ENCODE results near the gene TRIM43. TPM values are rescaled to one million over a fixed set of nuclear protein-coding genes. Genes with fewer than 3 reads are reported as not detected.
"Not testable (repeated sequence)": the region's sequence is repeated elsewhere in the genome, so short reads cannot be mapped to it uniquely, and the experiment has no call there.

The TRIM43 gene
- total and polyA plus RNA-seq, 7 experiments from 2014 or later = not detected

GRCh38 chr2:95602146-95602545, 10.3 kb downstream of the TRIM43 start:
- H3K27ac ChIP-seq (ENCODE audit: low read depth, low read length); H3K27ac Mint-ChIP-seq; intact Hi-C loops (cut with micrococcal nuclease); DNase-seq; CTCF ChIA-PET; H3K9me3 ChIP-seq (ENCODE audit: control insufficient read depth in 2 of 3, low read length in 3 of 3); H3K4me1 Mint-ChIP-seq; H3K27me3 Mint-ChIP-seq; H3K36me3 ChIP-seq (ENCODE audit: control insufficient read depth in 2 of 3, insufficient read depth in 3 of 3, low read length in 3 of 3); H3K4me1 ChIP-seq (ENCODE audit: control insufficient read depth in 2 of 2, insufficient read depth in 2 of 2, low read length in 2 of 2); H3K9me3 Mint-ChIP-seq; ATAC-seq; H3K4me3 Mint-ChIP-seq; POLR2A ChIA-PET; H3K36me3 Mint-ChIP-seq; H3K27me3 ChIP-seq (ENCODE audit: control insufficient read depth in 2 of 2, insufficient read depth in 2 of 2, low read length in 2 of 2); H3K4me3 ChIP-seq (ENCODE audit: low read length): not testable (repeated sequence)

GRCh38 chr2:95608356-95608755, 16.6 kb downstream of the TRIM43 start:
- H3K9me3 Mint-ChIP-seq; CTCF ChIA-PET; H3K27ac ChIP-seq (ENCODE audit: low read depth, low read length): not testable (repeated sequence)

GRCh38 chr2:95609764-95610163, 18.0 kb downstream of the TRIM43 start:
- H3K4me1 Mint-ChIP-seq; H3K27me3 Mint-ChIP-seq; H3K36me3 ChIP-seq (ENCODE audit: control insufficient read depth in 2 of 3, insufficient read depth in 3 of 3, low read length in 3 of 3); H3K9me3 ChIP-seq (ENCODE audit: control insufficient read depth in 2 of 3, low read length in 3 of 3); ATAC-seq; H3K27me3 ChIP-seq (ENCODE audit: control insufficient read depth in 2 of 2, insufficient read depth in 2 of 2, low read length in 2 of 2); H3K27ac ChIP-seq (ENCODE audit: low read depth, low read length); DNase-seq; H3K4me3 ChIP-seq (ENCODE audit: low read length); H3K27ac Mint-ChIP-seq; H3K36me3 Mint-ChIP-seq; H3K4me3 Mint-ChIP-seq; CTCF ChIA-PET; POLR2A ChIA-PET; intact Hi-C loops (cut with micrococcal nuclease); H3K9me3 Mint-ChIP-seq; H3K4me1 ChIP-seq (ENCODE audit: control insufficient read depth in 2 of 2, insufficient read depth in 2 of 2, low read length in 2 of 2): not testable (repeated sequence)

More at GRCh38 chr2:95608356-95608755, 16.6 kb downstream of the TRIM43 start:
- H3K4me3 ChIP-seq (ENCODE audit: low read length); intact Hi-C loops (cut with micrococcal nuclease); H3K27ac Mint-ChIP-seq; H3K4me1 ChIP-seq (ENCODE audit: control insufficient read depth in 2 of 2, insufficient read depth in 2 of 2, low read length in 2 of 2); DNase-seq; H3K4me1 Mint-ChIP-seq; ATAC-seq; POLR2A ChIA-PET; H3K36me3 ChIP-seq (ENCODE audit: control insufficient read depth in 2 of 3, insufficient read depth in 3 of 3, low read length in 3 of 3); H3K4me3 Mint-ChIP-seq; H3K27me3 ChIP-seq (ENCODE audit: control insufficient read depth in 2 of 2, insufficient read depth in 2 of 2, low read length in 2 of 2); H3K36me3 Mint-ChIP-seq; H3K9me3 ChIP-seq (ENCODE audit: control insufficient read depth in 2 of 3, low read length in 3 of 3); H3K27me3 Mint-ChIP-seq: not testable (repeated sequence)

GRCh38 chr2:95613048-95613447, 21.2 kb downstream of the TRIM43 start:
- H3K27me3 Mint-ChIP-seq; CTCF ChIA-PET; POLR2A ChIA-PET; H3K4me1 Mint-ChIP-seq; ATAC-seq; H3K9me3 Mint-ChIP-seq; H3K4me1 ChIP-seq (ENCODE audit: control insufficient read depth in 2 of 2, insufficient read depth in 2 of 2, low read length in 2 of 2); DNase-seq; H3K36me3 Mint-ChIP-seq; H3K27ac Mint-ChIP-seq; H3K36me3 ChIP-seq (ENCODE audit: control insufficient read depth in 2 of 3, insufficient read depth in 3 of 3, low read length in 3 of 3); H3K27me3 ChIP-seq (ENCODE audit: control insufficient read depth in 2 of 2, insufficient read depth in 2 of 2, low read length in 2 of 2); H3K4me3 ChIP-seq (ENCODE audit: low read length); H3K27ac ChIP-seq (ENCODE audit: low read depth, low read length); H3K4me3 Mint-ChIP-seq; H3K9me3 ChIP-seq (ENCODE audit: control insufficient read depth in 2 of 3, low read length in 3 of 3); intact Hi-C loops (cut with micrococcal nuclease): not testable (repeated sequence)

- H3K27me3 ChIP-seq (ENCODE audit: control insufficient read depth in 2 of 2, insufficient read depth in 2 of 2, low read length in 2 of 2); ATAC-seq; H3K4me3 ChIP-seq (ENCODE audit: low read length); H3K36me3 ChIP-seq (ENCODE audit: control insufficient read depth in 2 of 3, insufficient read depth in 3 of 3, low read length in 3 of 3); H3K9me3 Mint-ChIP-seq; H3K36me3 Mint-ChIP-seq; H3K27ac Mint-ChIP-seq; H3K4me1 Mint-ChIP-seq; H3K4me3 Mint-ChIP-seq; H3K27me3 Mint-ChIP-seq; H3K9me3 ChIP-seq (ENCODE audit: control insufficient read depth in 2 of 3, low read length in 3 of 3); H3K27ac ChIP-seq (ENCODE audit: low read depth, low read length); CTCF ChIA-PET; DNase-seq; intact Hi-C loops (cut with micrococcal nuclease); POLR2A ChIA-PET; H3K4me1 ChIP-seq (ENCODE audit: control insufficient read depth in 2 of 2, insufficient read depth in 2 of 2, low read length in 2 of 2): not testable (repeated sequence)
These were observed 30.9 kb downstream of the TRIM43 start for GRCh38 chr2:95622728-95623127.

GRCh38 chr2:95630987-95631386, 39.2 kb downstream of the TRIM43 start:
- POLR2A ChIA-PET; H3K4me3 ChIP-seq (ENCODE audit: low read length): not testable (repeated sequence)

GRCh38 chr2:95633626-95634259, 41.9 kb downstream of the TRIM43 start:
- H3K4me1 Mint-ChIP-seq; H3K27me3 ChIP-seq (ENCODE audit: control insufficient read depth in 2 of 2, insufficient read depth in 2 of 2, low read length in 2 of 2); H3K27ac ChIP-seq (ENCODE audit: low read depth, low read length); CTCF ChIA-PET; H3K4me3 Mint-ChIP-seq; H3K36me3 Mint-ChIP-seq; DNase-seq; ATAC-seq; H3K9me3 ChIP-seq (ENCODE audit: control insufficient read depth in 2 of 3, low read length in 3 of 3); H3K27ac Mint-ChIP-seq; H3K4me3 ChIP-seq (ENCODE audit: low read length); H3K4me1 ChIP-seq (ENCODE audit: control insufficient read depth in 2 of 2, insufficient read depth in 2 of 2, low read length in 2 of 2); intact Hi-C loops (cut with micrococcal nuclease); H3K9me3 Mint-ChIP-seq; POLR2A ChIA-PET; H3K27me3 Mint-ChIP-seq; H3K36me3 ChIP-seq (ENCODE audit: control insufficient read depth in 2 of 3, insufficient read depth in 3 of 3, low read length in 3 of 3): not testable (repeated sequence)

More at GRCh38 chr2:95630987-95631386, 39.2 kb downstream of the TRIM43 start:
- H3K4me1 Mint-ChIP-seq; CTCF ChIA-PET; H3K4me1 ChIP-seq (ENCODE audit: control insufficient read depth in 2 of 2, insufficient read depth in 2 of 2, low read length in 2 of 2); H3K36me3 ChIP-seq (ENCODE audit: control insufficient read depth in 2 of 3, insufficient read depth in 3 of 3, low read length in 3 of 3); H3K27ac ChIP-seq (ENCODE audit: low read depth, low read length); H3K4me3 Mint-ChIP-seq; ATAC-seq; H3K27ac Mint-ChIP-seq; DNase-seq; H3K36me3 Mint-ChIP-seq; H3K9me3 ChIP-seq (ENCODE audit: control insufficient read depth in 2 of 3, low read length in 3 of 3); intact Hi-C loops (cut with micrococcal nuclease); H3K27me3 Mint-ChIP-seq; H3K27me3 ChIP-seq (ENCODE audit: control insufficient read depth in 2 of 2, insufficient read depth in 2 of 2, low read length in 2 of 2); H3K9me3 Mint-ChIP-seq: not testable (repeated sequence)

Data from naive thymus-derived CD4-positive, alpha-beta T cell (primary cell).